ENCODE data around the gene PFKFB4. TPM values are rescaled to one million over a fixed set of nuclear protein-coding genes. Genes with fewer than 3 reads are reported as not detected.

The PFKFB4 gene
- total RNA-seq, 1 experiment from 2014 or later = 12.3 TPM

DNA sequence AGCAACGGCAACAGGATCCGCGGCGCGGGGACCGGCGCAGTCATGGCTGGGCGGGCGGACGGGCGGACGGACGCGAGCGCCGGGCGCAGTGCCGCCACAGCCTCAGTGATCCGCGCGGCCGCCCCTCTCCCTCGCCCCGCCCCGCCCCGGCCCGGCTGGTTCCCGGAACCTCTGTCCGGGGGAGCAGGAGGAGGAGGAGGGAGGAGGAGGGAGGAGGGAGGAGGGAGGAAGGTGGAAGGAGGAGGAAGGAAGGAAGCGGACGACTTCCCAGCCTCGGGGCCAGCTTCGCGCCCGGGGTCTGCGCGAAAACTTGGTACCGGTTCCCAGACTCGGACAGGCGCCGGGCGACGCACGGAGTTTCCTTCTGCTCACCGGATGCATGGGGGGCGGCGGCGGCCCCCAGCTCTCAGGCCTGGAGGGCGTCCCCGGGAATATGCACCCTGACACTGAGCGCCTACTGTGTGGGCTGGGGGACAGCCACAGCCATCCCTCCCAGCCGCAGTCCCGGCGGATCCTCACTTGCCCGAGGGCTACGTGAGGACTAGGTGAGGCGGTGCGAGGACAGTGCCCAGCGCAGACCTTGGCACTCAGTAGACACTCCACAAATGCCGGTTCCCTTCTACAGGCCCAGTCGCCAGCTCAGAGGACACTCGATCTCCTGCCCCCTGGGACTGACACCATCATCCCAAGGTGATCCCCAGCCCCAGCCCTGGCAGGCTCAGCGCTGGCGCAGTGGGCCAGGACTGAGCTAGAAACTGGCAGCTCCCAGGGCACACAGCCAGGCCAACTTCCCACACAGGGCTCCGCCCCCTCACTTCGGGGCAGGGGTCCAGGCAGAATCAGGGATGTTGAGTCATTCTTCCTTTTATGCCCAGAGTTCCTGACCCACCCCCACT, 52.3 kb downstream of the PFKFB4 start, which contains the start of gene SHISA5:
SHISA5 (minus strand) TSS at position 124 of the 896 bp plus-strand sequence; CDS start at position 44, 80 bp downstream.
- Histone ChIP-seq H3K4me1 (ENCODE audit: insufficient read depth, low read length) (peaks cover 4% of the 10 kb centered on the region; the same call in 1 of the 2 replicates), H2AK5ac (ENCODE audit: insufficient read length, low read length) (no peak within 1 kb of the TSS), H3K9me3 (ENCODE audit: control insufficient read depth, low read depth, low read length) (no peaks in the 10 kb centered on the region), H2BK5ac (ENCODE audit: insufficient read length, low read length) (no peak within 1 kb of the TSS), H3K23ac (ENCODE audit: insufficient read length, low read depth, low read length) (no peak within 1 kb of the TSS), H3K4ac (ENCODE audit: low read depth, low read length) (no peak within 1 kb of the TSS), H4K8ac (replicated peaks; ENCODE audit: insufficient read length, low read depth, low read length) (no peak within 1 kb of the TSS), H3K27me3 (ENCODE audit: insufficient read depth, low read length) (no peaks in the 10 kb centered on the region), H2BK20ac (ENCODE audit: low read depth, low read length, poor library complexity, severe bottlenecking) (no peak within 1 kb of the TSS), H2BK12ac (ENCODE audit: insufficient read length, low read depth, low read length) (no peak within 1 kb of the TSS), H2AFZ (ENCODE audit: low read length) (no peak within 1 kb of the TSS), H3K9ac (ENCODE audit: extremely low read depth, insufficient read length, low read length) (peak within 1 kb of the TSS; percentile 48), H4K20me1 (ENCODE audit: control insufficient read depth, insufficient read depth, insufficient read length) (no peaks in the 10 kb centered on the region), H4K5ac (ENCODE audit: insufficient read length, low read depth, low read length) (no peak within 1 kb of the TSS), H2BK15ac (ENCODE audit: low read depth, low read length) (peak within 1 kb of the TSS; percentile 7; the same call in 1 of the 2 replicates), H3K18ac (ENCODE audit: insufficient read length, low read depth, low read length) (peak within 1 kb of the TSS; percentile 41), H4K91ac (ENCODE audit: insufficient read length, low read depth, low read length) (no peak within 1 kb of the TSS), H2BK120ac (ENCODE audit: low read depth, low read length, poor library complexity, severe bottlenecking) (no peak within 1 kb of the TSS), H3K23me2 (ENCODE audit: insufficient read length, low read depth, low read length, poor library complexity, severe bottlenecking) (peaks cover 11% of the 10 kb centered on the region), H3K56ac (ENCODE audit: insufficient read length, low read depth, low read length) (no peak within 1 kb of the TSS), H3K14ac (ENCODE audit: insufficient read depth, low read length) (peak within 1 kb of the TSS; percentile 54), H3K79me2 (ENCODE audit: insufficient read depth, low read length) (peaks cover 1% of the 10 kb centered on the region; the same call in 1 of the 2 replicates), H3K79me1 (ENCODE audit: insufficient read depth, low read depth, low read length, poor library complexity, severe bottlenecking) (no peaks in the 10 kb centered on the region), H3K27ac (ENCODE audit: insufficient read length, low read depth, low read length) (no peak within 1 kb of the TSS), H3K4me2 (ENCODE audit: insufficient read depth, insufficient read length, low read length) (peak within 1 kb of the TSS; percentile 51), H3T11ph (ENCODE audit: low read length) (no peak within 1 kb of the TSS)
- DNase-seq = peak; percentile 61
- Mint-ChIP-seq H3K27ac (no peak within 1 kb of the TSS; a peak in 2 of 7 replicates), H3K4me3 (peak within 1 kb of the TSS; percentile 80 to 87), H3K27me3 (ENCODE audit: low read depth) (peaks cover 8% of the 10 kb centered on the region), H3K4me1 (peaks cover 41% of the 10 kb centered on the region in 2 experiments), H3K9me3 (peaks cover 0 to 1% of the 10 kb centered on the region in 2 experiments; a peak in 1 of 5 replicates), H3K36me3 (ENCODE audit: insufficient read depth in 1 of 3, low read depth in 3 of 3) (peaks cover 6 to 10% (median 7%) of the 10 kb centered on the region in 3 experiments)
- TF ChIP-seq, protein P1, sequence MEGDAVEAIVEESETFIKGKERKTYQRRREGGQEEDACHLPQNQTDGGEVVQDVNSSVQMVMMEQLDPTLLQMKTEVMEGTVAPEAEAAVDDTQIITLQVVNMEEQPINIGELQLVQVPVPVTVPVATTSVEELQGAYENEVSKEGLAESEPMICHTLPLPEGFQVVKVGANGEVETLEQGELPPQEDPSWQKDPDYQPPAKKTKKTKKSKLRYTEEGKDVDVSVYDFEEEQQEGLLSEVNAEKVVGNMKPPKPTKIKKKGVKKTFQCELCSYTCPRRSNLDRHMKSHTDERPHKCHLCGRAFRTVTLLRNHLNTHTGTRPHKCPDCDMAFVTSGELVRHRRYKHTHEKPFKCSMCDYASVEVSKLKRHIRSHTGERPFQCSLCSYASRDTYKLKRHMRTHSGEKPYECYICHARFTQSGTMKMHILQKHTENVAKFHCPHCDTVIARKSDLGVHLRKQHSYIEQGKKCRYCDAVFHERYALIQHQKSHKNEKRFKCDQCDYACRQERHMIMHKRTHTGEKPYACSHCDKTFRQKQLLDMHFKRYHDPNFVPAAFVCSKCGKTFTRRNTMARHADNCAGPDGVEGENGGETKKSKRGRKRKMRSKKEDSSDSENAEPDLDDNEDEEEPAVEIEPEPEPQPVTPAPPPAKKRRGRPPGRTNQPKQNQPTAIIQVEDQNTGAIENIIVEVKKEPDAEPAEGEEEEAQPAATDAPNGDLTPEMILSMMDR (conservative IDR thresholded peaks at IDR 0.05) = no peak
- WGBS (ENCODE audit: extremely low coverage, insufficient read length, low lambda C conversion rate) = no CpG with 5 or more reads among the region's 66 CpGs
